ENCODE data around the gene CLSTN1.

CLSTN1 gene

GRCh38 chr1:9823943-9824701, at the start of gene CLSTN1:
TSS of gene CLSTN1 (minus strand) at chr1:9823965. CDS start at chr1:9823733, 232 bp downstream.
- DNase-seq: peak; percentile 94

- DNase-seq: no peak
Measured at GRCh38 chr1:9873385-9873784, 49.6 kb upstream of the CLSTN1 start.

GRCh38 chr1:9872430-9873165, 48.8 kb upstream of the CLSTN1 start:
- DNase-seq: peak; percentile 57

- DNase-seq: no peak
Measured at GRCh38 chr1:9871707-9872425, 48.1 kb upstream of the CLSTN1 start.

- no peak for DNase-seq
Measured at GRCh38 chr1:9871021-9871420, 47.3 kb upstream of the CLSTN1 start.

GRCh38 chr1:9870572-9870971, 46.8 kb upstream of the CLSTN1 start:
- DNase-seq: no peak

- no peak for DNase-seq
Measured at GRCh38 chr1:9869831-9870251, 46.1 kb upstream of the CLSTN1 start.

GRCh38 chr1:9868244-9868590, 44.5 kb upstream of the CLSTN1 start:
- no peak for DNase-seq

- DNase-seq: peak; percentile 88
Measured at GRCh38 chr1:9867408-9868243, 43.9 kb upstream of the CLSTN1 start.

GRCh38 chr1:9866836-9867235, 43.1 kb upstream of the CLSTN1 start:
- no peak for DNase-seq

GRCh38 chr1:9865724-9866123, 42.0 kb upstream of the CLSTN1 start:
- no peak for DNase-seq

- DNase-seq: peak; percentile 25
Measured at GRCh38 chr1:9863371-9863770, 39.6 kb upstream of the CLSTN1 start.

- DNase-seq: peak; percentile 12
Measured at GRCh38 chr1:9861360-9861759, 37.6 kb upstream of the CLSTN1 start.

- DNase-seq: peak; percentile 13
Measured at GRCh38 chr1:9860887-9861286, 37.1 kb upstream of the CLSTN1 start.

GRCh38 chr1:9859281-9860014, 35.7 kb upstream of the CLSTN1 start:
- DNase-seq: peak; percentile 11

- DNase-seq: no peak
Measured at GRCh38 chr1:9858293-9859035, 34.7 kb upstream of the CLSTN1 start.

- no peak for DNase-seq
Measured at GRCh38 chr1:9855186-9855585, 31.4 kb upstream of the CLSTN1 start.

- DNase-seq: no peak
Measured at GRCh38 chr1:9853249-9853595, 29.5 kb upstream of the CLSTN1 start.

- DNase-seq: no peak
Measured at GRCh38 chr1:9852410-9853248, 28.9 kb upstream of the CLSTN1 start.

- DNase-seq: no peak
Measured at GRCh38 chr1:9852004-9852403, 28.2 kb upstream of the CLSTN1 start.
